Measurements from ENCODE around the gene SRD5A1.

SRD5A1 gene

GRCh38 chr5:6712142-6712576 lies 78.9 kb downstream of the SRD5A1 start:
- Histone ChIP-seq H3K9ac (peak overlapping the region; percentile 73), H3K36me3 (ENCODE audit: control insufficient read depth, insufficient read depth, low read length) (no peaks in the 10 kb centered on the region), H2AFZ (peak overlapping the region; percentile 100), H3K27me3 (ENCODE audit: control insufficient read depth, insufficient read depth, low read length) (no peaks in the 10 kb centered on the region), H3K4me3 (ENCODE audit: low read depth, low read length) (peak overlapping the region; percentile 63), H3K4me1 (peaks cover 18% of the 10 kb centered on the region), H3K27ac (peak overlapping the region; percentile 94), H3K79me2 (peaks cover 25% of the 10 kb centered on the region), H3K9me3 (ENCODE audit: control insufficient read depth, low read length) (no peaks in the 10 kb centered on the region), H3K4me2 (ENCODE audit: low read length) (peak overlapping the region; percentile 68)
- TF ChIP-seq, protein P1, sequence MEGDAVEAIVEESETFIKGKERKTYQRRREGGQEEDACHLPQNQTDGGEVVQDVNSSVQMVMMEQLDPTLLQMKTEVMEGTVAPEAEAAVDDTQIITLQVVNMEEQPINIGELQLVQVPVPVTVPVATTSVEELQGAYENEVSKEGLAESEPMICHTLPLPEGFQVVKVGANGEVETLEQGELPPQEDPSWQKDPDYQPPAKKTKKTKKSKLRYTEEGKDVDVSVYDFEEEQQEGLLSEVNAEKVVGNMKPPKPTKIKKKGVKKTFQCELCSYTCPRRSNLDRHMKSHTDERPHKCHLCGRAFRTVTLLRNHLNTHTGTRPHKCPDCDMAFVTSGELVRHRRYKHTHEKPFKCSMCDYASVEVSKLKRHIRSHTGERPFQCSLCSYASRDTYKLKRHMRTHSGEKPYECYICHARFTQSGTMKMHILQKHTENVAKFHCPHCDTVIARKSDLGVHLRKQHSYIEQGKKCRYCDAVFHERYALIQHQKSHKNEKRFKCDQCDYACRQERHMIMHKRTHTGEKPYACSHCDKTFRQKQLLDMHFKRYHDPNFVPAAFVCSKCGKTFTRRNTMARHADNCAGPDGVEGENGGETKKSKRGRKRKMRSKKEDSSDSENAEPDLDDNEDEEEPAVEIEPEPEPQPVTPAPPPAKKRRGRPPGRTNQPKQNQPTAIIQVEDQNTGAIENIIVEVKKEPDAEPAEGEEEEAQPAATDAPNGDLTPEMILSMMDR (IDR thresholded peaks at IDR 0.05), result peak; percentile 12

DNA sequence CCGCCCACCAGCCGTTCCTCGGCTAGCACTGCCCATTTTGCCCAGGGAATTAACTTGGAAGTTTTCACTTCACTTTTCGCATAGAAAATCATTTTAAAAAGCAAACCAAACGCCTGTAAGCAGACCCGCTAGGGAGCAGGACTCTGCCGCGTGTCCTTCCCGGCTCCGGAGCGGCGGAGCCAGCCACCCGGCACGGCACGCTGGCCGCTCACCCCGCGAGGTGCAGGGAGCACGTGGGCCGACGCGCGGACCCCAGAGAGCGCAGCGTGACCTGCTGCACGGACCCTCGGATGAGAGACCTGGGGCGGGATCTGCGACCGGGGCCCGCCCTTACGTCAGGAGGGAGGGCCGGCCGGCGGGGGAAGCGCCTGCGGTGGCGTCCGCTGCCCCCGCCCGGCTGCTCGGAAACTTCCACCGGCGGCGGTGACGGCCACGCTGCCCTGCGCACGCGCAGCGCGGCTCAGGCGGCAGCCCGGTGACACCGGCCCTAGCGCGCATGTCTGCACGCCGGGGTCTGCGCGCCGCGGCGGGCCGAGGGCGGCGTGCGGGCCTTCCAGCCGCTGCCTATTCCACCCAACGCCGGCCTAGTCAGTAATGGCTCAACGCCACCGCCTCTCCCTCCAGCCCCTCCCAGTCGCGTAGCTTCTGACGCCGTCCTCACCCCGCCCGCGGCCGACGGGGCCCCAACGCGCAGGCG lies 79.5 kb downstream of the SRD5A1 start:
- peak overlapping the region; percentile 63 for H3K4me3 ChIP-seq (ENCODE audit: low read depth, low read length)
- H3K4me2 ChIP-seq (ENCODE audit: low read length), result peak overlapping the region; percentile 68
- H3K9ac ChIP-seq, result peak overlapping the region; percentile 73
- no peaks in the 10 kb centered on the region for H3K36me3 ChIP-seq (ENCODE audit: control insufficient read depth, insufficient read depth, low read length)
- peaks cover 30% of the 10 kb centered on the region for H3K79me2 ChIP-seq
- peaks cover 21% of the 10 kb centered on the region for H3K4me1 ChIP-seq
- peak overlapping the region; percentile 100 for H2AFZ ChIP-seq
- H3K27ac ChIP-seq, result peak overlapping the region; percentile 94
- TF ChIP-seq, protein P1 (IDR thresholded peaks at IDR 0.05), result peak; percentile 4
- no peaks in the 10 kb centered on the region for H3K9me3 ChIP-seq (ENCODE audit: control insufficient read depth, low read length)
- H3K27me3 ChIP-seq (ENCODE audit: control insufficient read depth, insufficient read depth, low read length), result no peaks in the 10 kb centered on the region

GRCh38 chr5:6713274-6714225 lies 80.3 kb downstream of the SRD5A1 start, which contains the start of gene TENT4A:
Gene TENT4A (plus strand): TSS chr5:6713432. CDS start chr5:6713984, 552 bp downstream.
- H3K27me3 ChIP-seq (ENCODE audit: control insufficient read depth, insufficient read depth, low read length), result no peaks in the 10 kb centered on the region
- H3K9ac ChIP-seq, result peak within 1 kb of the TSS; percentile 73
- H3K4me2 ChIP-seq (ENCODE audit: low read length), result peak within 1 kb of the TSS; percentile 68
- H3K9me3 ChIP-seq (ENCODE audit: control insufficient read depth, low read length), result no peaks in the 10 kb centered on the region
- no peaks in the 10 kb centered on the region for H3K36me3 ChIP-seq (ENCODE audit: control insufficient read depth, insufficient read depth, low read length)
- peaks cover 37% of the 10 kb centered on the region for H3K79me2 ChIP-seq
- TF ChIP-seq, protein P1 (IDR thresholded peaks at IDR 0.05), result no peak
- peak within 1 kb of the TSS; percentile 94 for H3K27ac ChIP-seq
- peak within 1 kb of the TSS; percentile 63 for H3K4me3 ChIP-seq (ENCODE audit: low read depth, low read length)
- H3K4me1 ChIP-seq, result peaks cover 24% of the 10 kb centered on the region
- peak within 1 kb of the TSS; percentile 100 for H2AFZ ChIP-seq

- H3K36me3 ChIP-seq (ENCODE audit: control insufficient read depth, insufficient read depth, low read length), result no peaks in the 10 kb centered on the region
- H3K4me1 ChIP-seq, result peaks cover 25% of the 10 kb centered on the region
- H2AFZ ChIP-seq, result no peak overlapping the region
- peak overlapping the region; percentile 60 for H3K4me3 ChIP-seq (ENCODE audit: low read depth, low read length)
- H3K27ac ChIP-seq, result no peak overlapping the region
- no peaks in the 10 kb centered on the region for H3K9me3 ChIP-seq (ENCODE audit: control insufficient read depth, low read length)
- peaks cover 43% of the 10 kb centered on the region for H3K79me2 ChIP-seq
- no peak overlapping the region for H3K9ac ChIP-seq
- TF ChIP-seq, protein P1 (IDR thresholded peaks at IDR 0.05), result no peak
- H3K27me3 ChIP-seq (ENCODE audit: control insufficient read depth, insufficient read depth, low read length), result no peaks in the 10 kb centered on the region
- H3K4me2 ChIP-seq (ENCODE audit: low read length), result peak overlapping the region; percentile 61
Observed at GRCh38 chr5:6714226-6715041, 81.2 kb downstream of the SRD5A1 start.
